ENCODE results near the gene HSPA14.

Gene HSPA14

DNA sequence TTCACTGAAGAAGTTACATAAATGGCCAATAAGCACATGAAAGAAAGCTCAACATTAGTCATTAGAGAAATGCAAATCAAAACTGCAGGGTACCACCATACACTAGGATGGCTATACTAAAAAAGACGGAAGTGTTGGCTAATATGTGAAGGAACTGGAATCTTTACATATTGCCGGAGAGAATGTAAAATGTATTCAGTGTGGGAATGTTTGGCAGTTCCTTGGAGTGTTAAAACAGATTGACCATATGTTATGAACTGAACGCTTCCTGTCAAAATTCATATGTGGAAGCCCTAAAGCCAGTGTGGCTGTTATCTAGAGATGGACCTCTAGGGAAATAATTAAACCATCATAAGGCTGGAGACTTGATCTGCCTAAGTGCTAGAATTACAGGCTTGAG, 73.7 kb downstream of the HSPA14 start:
- no peak for TF ChIP-seq CTCF (IDR thresholded peaks at IDR 0.05; ENCODE audit: low read depth, low read length)
- DNase-seq (ENCODE audit: extremely low read depth, low read depth) = no peak

GRCh38 chr10:14916600-14916999, 78.5 kb downstream of the HSPA14 start:
- no peak for TF ChIP-seq CTCF (IDR thresholded peaks at IDR 0.05; ENCODE audit: low read depth, low read length)
- no peak for DNase-seq (ENCODE audit: extremely low read depth, low read depth)

DNA sequence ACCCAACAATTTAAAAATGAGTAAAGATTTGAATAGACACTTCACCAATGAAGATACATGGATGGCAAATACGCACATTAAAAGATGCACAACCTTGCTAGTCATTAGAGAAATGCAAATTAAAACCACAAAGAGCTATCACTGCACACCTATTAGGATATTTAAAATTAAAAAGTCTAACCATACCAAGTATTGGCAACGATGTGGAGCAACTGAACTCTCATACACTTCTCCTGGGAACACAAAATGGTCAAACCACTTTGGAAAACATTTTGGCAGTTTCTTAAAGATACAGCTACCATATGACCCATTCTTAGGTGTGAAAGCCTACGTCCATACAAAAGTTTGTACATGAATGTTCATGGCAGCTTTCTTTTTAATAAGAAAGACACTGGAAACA, 79.7 kb downstream of the HSPA14 start:
- TF ChIP-seq CTCF (IDR thresholded peaks at IDR 0.05; ENCODE audit: low read depth, low read length) = no peak
- DNase-seq (ENCODE audit: extremely low read depth, low read depth) = no peak

- no peak for TF ChIP-seq CTCF (IDR thresholded peaks at IDR 0.05; ENCODE audit: low read depth, low read length)
- no peak for DNase-seq (ENCODE audit: extremely low read depth, low read depth)
Measured at GRCh38 chr10:14918964-14919363, 80.9 kb downstream of the HSPA14 start.
